ENCODE data around the gene SBK1. TPM values are rescaled to one million over a fixed set of nuclear protein-coding genes. Genes with fewer than 3 reads are reported as not detected.

SBK1 gene
- total RNA-seq, 2 donors from 2014 or later: 0.47 to 0.52 TPM

- no peak overlapping the region for H3K4me3 ChIP-seq
- no peaks in the 10 kb centered on the region for H3K9me3 ChIP-seq
- no peaks in the 10 kb centered on the region for H3K27me3 ChIP-seq
- no peak overlapping the region for H3K27ac ChIP-seq
- no peaks in the 10 kb centered on the region for H3K4me1 ChIP-seq
- peak; percentile 72 to 88 for TF ChIP-seq CTCF (IDR thresholded peaks at IDR 0.05)
- peak; percentile 60 for DNase-seq (ENCODE audit: low spot score)
- H3K36me3 ChIP-seq: no peaks in the 10 kb centered on the region
These were observed 24.9 kb downstream of the SBK1 start for GRCh38 chr16:28317040-28317880.

- Histone ChIP-seq H3K4me3 (no peak overlapping the region), H3K36me3 (no peaks in the 10 kb centered on the region), H3K4me1 (no peaks in the 10 kb centered on the region), H3K27me3 (no peaks in the 10 kb centered on the region), H3K27ac (no peak overlapping the region), H3K9me3 (no peaks in the 10 kb centered on the region)
- DNase-seq (ENCODE audit: low spot score): no peak
- TF ChIP-seq CTCF (IDR thresholded peaks at IDR 0.05): no peak
These were observed 25.9 kb downstream of the SBK1 start for GRCh38 chr16:28318042-28318744.

- Histone ChIP-seq H3K27me3 (no peaks in the 10 kb centered on the region), H3K4me1 (no peaks in the 10 kb centered on the region), H3K36me3 (no peaks in the 10 kb centered on the region), H3K27ac (no peak overlapping the region), H3K9me3 (no peaks in the 10 kb centered on the region), H3K4me3 (no peak overlapping the region)
- DNase-seq (ENCODE audit: low spot score): no peak
- no peak for TF ChIP-seq CTCF (IDR thresholded peaks at IDR 0.05)
These were observed 27.2 kb downstream of the SBK1 start for GRCh38 chr16:28319476-28320022.

GRCh38 chr16:28320023-28320561 is 27.8 kb downstream of the SBK1 start:
- Histone ChIP-seq H3K9me3 (no peaks in the 10 kb centered on the region), H3K36me3 (no peaks in the 10 kb centered on the region), H3K4me3 (no peak overlapping the region), H3K4me1 (no peaks in the 10 kb centered on the region), H3K27me3 (no peaks in the 10 kb centered on the region), H3K27ac (no peak overlapping the region)
- TF ChIP-seq CTCF (IDR thresholded peaks at IDR 0.05): no peak
- no peak for DNase-seq (ENCODE audit: low spot score)

- Histone ChIP-seq H3K4me1 (no peaks in the 10 kb centered on the region), H3K9me3 (no peaks in the 10 kb centered on the region), H3K36me3 (no peaks in the 10 kb centered on the region), H3K27ac (no peak overlapping the region), H3K4me3 (no peak overlapping the region), H3K27me3 (no peaks in the 10 kb centered on the region)
- DNase-seq (ENCODE audit: low spot score): no peak
- no peak for TF ChIP-seq CTCF (IDR thresholded peaks at IDR 0.05)
These were observed 28.4 kb downstream of the SBK1 start for GRCh38 chr16:28320741-28321140.

All from right atrium auricular region (tissue), 2 donors.